Bronchial epithelial cell (primary cell): ENCODE results near the gene C16orf92. TPM values are rescaled to one million over a fixed set of nuclear protein-coding genes. Genes with fewer than 3 reads are reported as not detected.

Experiments used
- DNase-seq: peaks from one replicate; pipeline ENCODE4 v3.0.0-alpha.2; 2010; ENCODE audit warnings: low read depth
- FAIRE-seq: peaks from 2 replicates; lab custom pipeline; 2011; peaks lifted over from hg19 to GRCh38; lab: Jason Lieb, UNC
- H3K27me3 ChIP-seq: 2 replicates; pipeline ENCODE4 v1.5.1; 2011; ENCODE audit warnings: low read length; ENCODE audit not compliant: control insufficient read depth, insufficient read depth
- H3K36me3 ChIP-seq: 2 replicates; pipeline ENCODE4 v1.5.1; 2011; ENCODE audit warnings: low read length; ENCODE audit not compliant: control insufficient read depth, insufficient read depth
- H3K4me3 ChIP-seq: 2 replicates; pipeline ENCODE4 v1.5.1; 2011; ENCODE audit warnings: mild to moderate bottlenecking, low read depth, low read length, control low read depth
- CTCF ChIP-seq: IDR thresholded peaks from 2 replicates; pipeline ENCODE4 v1.5.1; 2011; ENCODE audit warnings: mild to moderate bottlenecking, moderate library complexity, low read length, control low read depth, inconsistent platforms; ENCODE audit not compliant: insufficient read depth, severe bottlenecking
- total RNA-seq: library from RNA; depleted of rRNA; stranded (reverse); fragments of >200 nt; gene quantifications from 2 replicates; pipeline ENCODE4 v1.2.1, GENCODE V29; 2014

Gene C16orf92
- total RNA-seq, 1 donor from 2014 or later: not detected

GRCh38 chr16:30006095-30006473 is 16.9 kb upstream of the C16orf92 start:
- Histone ChIP-seq H3K27me3 (peaks cover 11% of the 10 kb centered on the region), H3K36me3 (peaks cover 3% of the 10 kb centered on the region), H3K4me3 (no peak overlapping the region)
- DNase-seq: no peak
- no peak for TF ChIP-seq CTCF
- FAIRE-seq: no peak

- Histone ChIP-seq H3K27me3 (peaks cover 15% of the 10 kb centered on the region), H3K4me3 (no peak overlapping the region), H3K36me3 (no peaks in the 10 kb centered on the region)
- no peak for FAIRE-seq
- no peak for TF ChIP-seq CTCF
- no peak for DNase-seq
Observed at GRCh38 chr16:30006659-30007377, 16.2 kb upstream of the C16orf92 start.

GRCh38 chr16:30007378-30007895 is 15.6 kb upstream of the C16orf92 start:
- no peak for DNase-seq
- Histone ChIP-seq H3K4me3 (no peak overlapping the region), H3K36me3 (no peaks in the 10 kb centered on the region), H3K27me3 (peaks cover 15% of the 10 kb centered on the region)
- FAIRE-seq: no peak
- TF ChIP-seq CTCF: no peak

GRCh38 chr16:30009085-30009862 is 13.7 kb upstream of the C16orf92 start:
- FAIRE-seq: no peak

More at GRCh38 chr16:30009085-30009862, 13.7 kb upstream of the C16orf92 start:
- peaks cover 15% of the 10 kb centered on the region for H3K27me3 ChIP-seq
- DNase-seq: no peak
- no peak overlapping the region for H3K4me3 ChIP-seq
- no peak for TF ChIP-seq CTCF
- H3K36me3 ChIP-seq: no peaks in the 10 kb centered on the region
